LoVo (cell line): Measurements from ENCODE around the gene DVL1.

Experiments used
- DNase-seq: peaks from one replicate; pipeline ENCODE4 v3.0.0-alpha.2; 2016; ENCODE audit warnings: low spot score

Gene DVL1

DNA sequence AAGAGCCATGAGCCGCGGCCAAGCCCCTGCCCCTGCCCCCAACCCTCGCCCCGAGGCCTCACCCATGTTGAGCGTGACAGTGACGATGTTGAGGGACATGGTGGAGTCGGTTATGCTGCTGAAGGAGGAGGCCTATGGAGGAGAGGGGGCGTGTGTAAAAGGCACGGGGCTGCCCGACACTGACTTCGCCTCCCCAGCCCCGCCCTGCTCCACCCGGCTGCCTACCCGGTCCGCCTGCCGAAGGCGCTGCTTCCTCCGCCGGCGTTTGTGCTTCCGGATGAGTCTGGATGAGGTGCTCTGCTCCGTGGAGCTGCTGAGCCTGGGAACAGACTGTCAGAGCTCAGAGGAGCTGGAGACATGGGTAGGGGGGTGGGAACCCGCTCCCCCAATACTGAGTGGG, 9.0 kb downstream of the DVL1 start:
- no peak for DNase-seq

DNA sequence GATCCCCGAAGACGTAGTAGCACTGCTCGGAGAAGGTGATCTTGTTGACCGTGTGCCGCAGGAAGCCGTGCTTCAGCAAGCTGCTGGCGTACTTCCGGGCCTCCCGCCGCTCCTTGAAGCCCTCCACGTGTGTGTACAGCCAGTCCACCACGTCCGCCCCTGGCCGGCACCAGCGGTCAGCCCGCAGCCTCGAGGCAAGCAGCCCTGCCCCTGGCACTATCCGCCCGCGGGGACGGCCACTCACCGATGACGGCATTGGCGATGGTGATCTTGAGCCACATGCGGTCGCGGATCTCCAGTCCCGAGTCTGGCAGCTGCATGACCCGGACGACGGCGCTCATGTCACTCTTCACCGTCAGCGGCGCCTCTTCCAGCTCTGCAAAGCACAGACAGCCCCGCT, 10.9 kb downstream of the DVL1 start:
- DNase-seq: no peak

GRCh38 chr1:1337793-1338147, 11.4 kb downstream of the DVL1 start:
- no peak for DNase-seq

DNA sequence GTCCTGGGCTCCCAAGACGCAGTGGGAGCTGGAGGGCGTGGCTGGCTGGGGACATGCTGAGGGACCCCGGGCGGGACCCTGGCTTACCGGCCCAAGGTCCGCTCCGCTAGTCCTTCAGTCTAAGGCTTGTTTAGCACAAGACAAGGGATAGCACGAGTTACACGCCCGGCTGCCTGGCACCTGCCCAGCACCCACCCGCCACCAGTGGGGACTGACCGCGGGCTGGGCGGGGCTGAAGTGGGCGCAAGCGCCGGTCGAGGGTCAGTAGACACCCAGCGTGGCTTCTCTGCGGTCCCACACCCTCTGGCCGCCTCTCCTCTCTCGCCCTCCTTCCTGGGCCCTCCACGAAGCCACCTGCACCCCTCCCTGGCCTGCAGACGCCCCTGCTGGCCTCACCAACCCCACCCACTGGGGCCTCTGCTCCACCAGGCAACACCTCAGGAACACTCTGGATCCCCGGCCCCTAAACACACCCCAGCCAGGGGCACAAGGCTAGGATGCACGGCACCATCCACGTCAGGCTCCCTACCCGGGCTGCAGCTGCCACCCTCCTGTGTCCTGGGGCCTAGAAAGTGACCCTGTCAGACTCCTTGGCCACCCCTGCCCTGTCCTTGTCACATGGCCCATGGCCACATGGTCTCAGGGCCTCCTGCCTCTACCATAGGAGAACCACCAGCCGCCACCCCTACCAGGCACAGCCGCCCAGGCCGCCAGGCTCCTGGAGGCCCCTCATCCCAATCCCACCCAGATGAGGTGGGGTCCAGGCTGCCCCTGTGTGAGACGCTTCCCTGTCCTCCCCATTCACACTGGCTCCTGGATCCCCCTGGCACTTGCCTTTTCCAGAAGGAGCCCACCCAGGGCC, 12.1 kb downstream of the DVL1 start:
- no peak for DNase-seq

- no peak for DNase-seq
Measured at GRCh38 chr1:1336446-1336845, 12.8 kb downstream of the DVL1 start.

- no peak for DNase-seq
Measured at GRCh38 chr1:1335792-1336248, 13.4 kb downstream of the DVL1 start.

- no peak for DNase-seq
Measured at GRCh38 chr1:1335283-1335682, 13.9 kb downstream of the DVL1 start.

GRCh38 chr1:1334835-1335234, 14.4 kb downstream of the DVL1 start:
- no peak for DNase-seq

DNA sequence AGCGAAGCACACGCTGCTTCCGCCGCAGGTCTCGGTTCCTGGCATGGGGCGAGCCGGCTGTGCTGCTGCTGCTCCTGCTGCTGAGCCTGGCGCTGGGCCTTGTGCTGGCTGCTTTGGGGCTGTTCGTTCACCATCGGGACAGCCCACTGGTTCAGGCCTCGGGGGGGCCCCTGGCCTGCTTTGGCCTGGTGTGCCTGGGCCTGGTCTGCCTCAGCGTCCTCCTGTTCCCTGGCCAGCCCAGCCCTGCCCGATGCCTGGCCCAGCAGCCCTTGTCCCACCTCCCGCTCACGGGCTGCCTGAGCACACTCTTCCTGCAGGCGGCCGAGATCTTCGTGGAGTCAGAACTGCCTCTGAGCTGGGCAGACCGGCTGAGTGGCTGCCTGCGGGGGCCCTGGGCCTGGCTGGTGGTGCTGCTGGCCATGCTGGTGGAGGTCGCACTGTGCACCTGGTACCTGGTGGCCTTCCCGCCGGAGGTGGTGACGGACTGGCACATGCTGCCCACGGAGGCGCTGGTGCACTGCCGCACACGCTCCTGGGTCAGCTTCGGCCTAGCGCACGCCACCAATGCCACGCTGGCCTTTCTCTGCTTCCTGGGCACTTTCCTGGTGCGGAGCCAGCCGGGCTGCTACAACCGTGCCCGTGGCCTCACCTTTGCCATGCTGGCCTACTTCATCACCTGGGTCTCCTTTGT, 15.5 kb downstream of the DVL1 start:
- DNase-seq: no peak

- DNase-seq: no peak
Measured at GRCh38 chr1:1332774-1333480, 16.3 kb downstream of the DVL1 start.

GRCh38 chr1:1332031-1332755, 17.0 kb downstream of the DVL1 start:
- no peak for DNase-seq

GRCh38 chr1:1331068-1331965, 17.9 kb downstream of the DVL1 start, which contains the start of gene TAS1R3:
Gene TAS1R3 (plus strand): TSS chr1:1331280. CDS start chr1:1331346, 66 bp downstream.
- no peak for DNase-seq

GRCh38 chr1:1330366-1331067, 18.7 kb downstream of the DVL1 start:
- DNase-seq: no peak

GRCh38 chr1:1329304-1330210, 19.7 kb downstream of the DVL1 start:
- DNase-seq: no peak

- DNase-seq: no peak
Measured at GRCh38 chr1:1328254-1328653, 21.0 kb downstream of the DVL1 start.

- DNase-seq: no peak
Measured at GRCh38 chr1:1327291-1327690, 21.9 kb downstream of the DVL1 start.

GRCh38 chr1:1326075-1326605, 23.1 kb downstream of the DVL1 start:
- DNase-seq: no peak

GRCh38 chr1:1325288-1326074, 23.7 kb downstream of the DVL1 start:
- DNase-seq: no peak
